Endodermal cell (in vitro differentiated cells): Measurements from ENCODE around the gene TSHZ2. TPM values are rescaled to one million over a fixed set of nuclear protein-coding genes. Genes with fewer than 3 reads are reported as not detected.

ENCODE experiments used
- DNase-seq: peaks from one replicate; pipeline ENCODE4 v3.0.0-alpha.2; 2017
- H3K27ac ChIP-seq: 2 replicates; pipeline ENCODE4 v1.5.1; 2013; ENCODE audit warnings: mild to moderate bottlenecking, low read depth, low read length, moderate library complexity
- H3K27me3 ChIP-seq: 2 replicates; pipeline ENCODE4 v1.6.1; 2013; ENCODE audit warnings: mild to moderate bottlenecking, low read length, moderate library complexity; ENCODE audit not compliant: insufficient read depth, control insufficient read depth, poor library complexity, severe bottlenecking
- H3K36me3 ChIP-seq: 2 replicates; pipeline ENCODE4 v1.7.0; 2013; ENCODE audit warnings: mild to moderate bottlenecking, low read length, moderate library complexity; ENCODE audit not compliant: control insufficient read depth, insufficient read depth
- H3K4me1 ChIP-seq: one replicate; pipeline ENCODE4 v1.7.0; 2013; ENCODE audit warnings: low read length; ENCODE audit not compliant: control insufficient read depth, insufficient read depth
- H3K4me3 ChIP-seq: 2 replicates; pipeline ENCODE4 v1.5.1; 2013; ENCODE audit warnings: mild to moderate bottlenecking, low read length, moderate library complexity
- H3K9ac ChIP-seq: 2 replicates; pipeline ENCODE4 v1.6.1; 2013; ENCODE audit warnings: mild to moderate bottlenecking, low read length, moderate library complexity; ENCODE audit not compliant: poor library complexity, severe bottlenecking; ENCODE audit errors: extremely low read depth
- H3K9me3 ChIP-seq: 2 replicates; pipeline ENCODE4 v1.6.1; 2013; ENCODE audit warnings: mild to moderate bottlenecking, low read length, moderate library complexity; ENCODE audit not compliant: control insufficient read depth
- H3K27ac Mint-ChIP-seq: 2 replicates; pipeline ENCODE4 v1.8.0; 2020; ENCODE audit warnings: mixed read lengths
- H3K27me3 Mint-ChIP-seq: 2 replicates; pipeline ENCODE4 v1.8.0; 2021; ENCODE audit warnings: mild to moderate bottlenecking, mixed read lengths; ENCODE audit not compliant: insufficient read depth
- H3K36me3 Mint-ChIP-seq: 2 replicates; pipeline ENCODE4 v1.8.0; 2020; ENCODE audit warnings: low read depth, mixed read lengths
- H3K4me1 Mint-ChIP-seq: 2 replicates; pipeline ENCODE4 v1.8.0; 2020; ENCODE audit warnings: mixed read lengths
- H3K4me3 Mint-ChIP-seq: 2 replicates; pipeline ENCODE4 v1.8.0; 2020; ENCODE audit warnings: mild to moderate bottlenecking, moderate library complexity, mixed read lengths
- H3K9me3 Mint-ChIP-seq: 2 replicates; pipeline ENCODE4 v1.8.0; 2020; ENCODE audit warnings: mild to moderate bottlenecking, mixed read lengths
- CTCF ChIP-seq: fragments of 200-600 bp; sonication (generic); conservative IDR thresholded peaks from 2 replicates; pipeline ENCODE4 v1.5.0; 2021; ENCODE audit warnings: antibody characterized with exemption, mild to moderate bottlenecking
- WGBS, 2 experiments: methylation state at CpG; one replicate each; pipeline versions ENCODE4 v1.1.5 to v1.1.7; 2013; ENCODE audit warnings: missing lambda C conversion rate in 2 of 2, mixed read lengths in 1 of 2; ENCODE audit not compliant: insufficient coverage in 1 of 2, insufficient read length in 1 of 2; 5-methylcytosine and 5-hydroxymethylcytosine counted together
- total RNA-seq, 2 donors: library from RNA; stranded (reverse); fragmentation: NEBNext Ultra II Directional in 1 of 2; extraction: Animal tissue kit (Norgen Biotek cat#: 25700) in 1 of 2; gene quantifications; 2 replicates in 1 of 2; 3 replicates in 1 of 2; pipeline ENCODE4 v1.2.1, GENCODE V29; 2021

The TSHZ2 gene
- total RNA-seq, 2 donors from 2014 or later = 0.07 to 0.31 TPM

GRCh38 chr20:53124075-53124551, 152.0 kb downstream of the TSHZ2 start:
- no peaks in the 10 kb centered on the region for H3K27me3 ChIP-seq
- TF ChIP-seq CTCF = no peak
- Mint-ChIP-seq H3K9me3 (no peaks in the 10 kb centered on the region), H3K27ac (no peak overlapping the region), H3K4me3 (no peak overlapping the region), H3K4me1 (no peaks in the 10 kb centered on the region), H3K36me3 (no peaks in the 10 kb centered on the region), H3K27me3 (no peaks in the 10 kb centered on the region)
- no peak overlapping the region for H3K4me3 ChIP-seq
- H3K27ac ChIP-seq = no peak overlapping the region
- no peak overlapping the region for H3K9ac ChIP-seq
- 92 to 96% methylated on average over 2 to 3 of the region's 3 CpGs for WGBS, 2 experiments
- DNase-seq = no peak
- no peaks in the 10 kb centered on the region for H3K4me1 ChIP-seq
- H3K36me3 ChIP-seq = no peaks in the 10 kb centered on the region
- no peaks in the 10 kb centered on the region for H3K9me3 ChIP-seq

GRCh38 chr20:53124803-53125202, 152.6 kb downstream of the TSHZ2 start:
- Histone ChIP-seq H3K4me1 (no peaks in the 10 kb centered on the region), H3K4me3 (no peak overlapping the region), H3K36me3 (no peaks in the 10 kb centered on the region), H3K9me3 (no peaks in the 10 kb centered on the region), H3K27ac (no peak overlapping the region), H3K27me3 (no peaks in the 10 kb centered on the region), H3K9ac (no peak overlapping the region)
- no peaks in the 10 kb centered on the region for H3K27me3 Mint-ChIP-seq
- DNase-seq = no peak
- H3K4me3 Mint-ChIP-seq = no peak overlapping the region
- H3K4me1 Mint-ChIP-seq = no peaks in the 10 kb centered on the region
- no peaks in the 10 kb centered on the region for H3K9me3 Mint-ChIP-seq
- WGBS, 2 experiments = 86 to 100% methylated on average over 3 of the region's 3 CpGs
- H3K27ac Mint-ChIP-seq = no peak overlapping the region
- H3K36me3 Mint-ChIP-seq = no peaks in the 10 kb centered on the region
- no peak for TF ChIP-seq CTCF

- Mint-ChIP-seq H3K27ac (no peak overlapping the region), H3K36me3 (no peaks in the 10 kb centered on the region), H3K4me1 (no peaks in the 10 kb centered on the region), H3K4me3 (no peak overlapping the region), H3K9me3 (no peaks in the 10 kb centered on the region), H3K27me3 (no peaks in the 10 kb centered on the region)
- Histone ChIP-seq H3K4me3 (no peak overlapping the region), H3K4me1 (no peaks in the 10 kb centered on the region), H3K27me3 (no peaks in the 10 kb centered on the region), H3K9me3 (no peaks in the 10 kb centered on the region), H3K36me3 (no peaks in the 10 kb centered on the region), H3K9ac (no peak overlapping the region), H3K27ac (no peak overlapping the region)
- no peak for DNase-seq
- WGBS, 2 experiments = 70 to 78% methylated on average over 7 of the region's 7 CpGs
- no peak for TF ChIP-seq CTCF
Observed at GRCh38 chr20:53126185-53126584, 154.0 kb downstream of the TSHZ2 start.
